GM18519 (cell line): ENCODE measurements around the gene ADAM29.
"Not testable (repeated sequence)": the region's sequence is repeated elsewhere in the genome, so short reads cannot be mapped to it uniquely, and the experiment has no call there.

Source experiments
- ATAC-seq: cut with Tn5 transposase; IDR thresholded peaks from one replicate; pipeline ENCODE4 v1.9.1; 2021; ENCODE audit warnings: mild to moderate bottlenecking, moderate library complexity; ENCODE audit not compliant: unreplicated experiment, low FRiP score

The ADAM29 gene

DNA sequence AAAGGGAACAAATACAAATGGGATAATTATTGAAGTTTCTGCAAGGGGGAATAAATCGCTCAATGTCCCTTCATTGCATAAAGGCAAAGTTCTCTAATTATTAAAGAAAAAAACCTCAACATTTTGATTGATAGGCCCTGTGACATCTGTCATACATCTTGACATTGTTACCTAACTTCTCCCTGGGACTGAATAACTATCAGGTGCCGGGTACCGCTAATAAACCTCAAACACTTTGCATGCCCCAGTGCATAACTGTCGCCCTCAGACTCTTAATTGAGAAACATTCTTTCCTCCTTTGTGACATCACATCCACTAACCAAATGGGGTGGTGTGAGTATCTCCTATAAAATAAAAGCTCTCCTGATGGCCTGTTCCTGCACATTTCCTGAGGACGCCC, at the start of gene ADAM29:
Gene ADAM29 (plus strand): TSS at position 301 of the 400 bp plus-strand sequence. CDS start 57,168 bp downstream, outside the sequence.
- ATAC-seq = no peak

DNA sequence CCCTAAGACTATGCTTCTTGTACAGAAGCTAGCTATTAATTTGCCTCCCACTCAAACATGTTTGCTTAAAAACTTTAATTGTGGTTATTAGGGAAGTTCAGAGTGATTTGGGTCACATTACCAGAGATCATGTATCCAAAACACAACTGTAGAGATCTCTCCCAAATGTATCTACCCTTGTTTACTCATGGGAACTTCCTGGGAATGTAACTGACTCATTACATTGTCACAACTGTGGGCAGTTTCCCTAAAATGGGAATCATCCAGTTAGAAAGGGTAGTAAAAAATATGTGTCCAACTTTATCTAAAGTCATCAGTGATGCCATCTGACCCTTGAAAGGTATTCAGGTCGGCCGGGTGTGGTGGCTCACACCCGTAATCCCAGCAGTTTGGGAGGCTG, 48.8 kb upstream of the ADAM29 start:
- ATAC-seq = no peak

DNA sequence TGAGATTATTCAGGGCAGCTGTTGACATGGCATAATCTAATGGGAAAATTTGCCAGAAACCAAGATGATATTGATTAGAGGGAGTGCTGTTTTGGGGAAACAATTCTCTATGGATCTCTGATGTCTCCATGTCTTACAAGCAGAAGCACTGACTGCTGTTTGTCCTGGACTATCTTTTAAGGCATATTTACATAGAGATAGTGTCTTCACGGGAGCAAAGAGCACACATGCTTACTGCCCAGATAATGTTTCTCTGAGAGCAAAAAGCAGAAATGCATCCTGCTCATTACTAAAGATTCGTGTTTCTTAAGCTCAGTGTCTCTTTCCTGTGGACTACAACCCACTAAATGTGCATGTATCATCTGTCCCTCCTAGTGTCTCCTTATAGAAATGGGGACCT, 47.8 kb upstream of the ADAM29 start:
- no peak for ATAC-seq

DNA sequence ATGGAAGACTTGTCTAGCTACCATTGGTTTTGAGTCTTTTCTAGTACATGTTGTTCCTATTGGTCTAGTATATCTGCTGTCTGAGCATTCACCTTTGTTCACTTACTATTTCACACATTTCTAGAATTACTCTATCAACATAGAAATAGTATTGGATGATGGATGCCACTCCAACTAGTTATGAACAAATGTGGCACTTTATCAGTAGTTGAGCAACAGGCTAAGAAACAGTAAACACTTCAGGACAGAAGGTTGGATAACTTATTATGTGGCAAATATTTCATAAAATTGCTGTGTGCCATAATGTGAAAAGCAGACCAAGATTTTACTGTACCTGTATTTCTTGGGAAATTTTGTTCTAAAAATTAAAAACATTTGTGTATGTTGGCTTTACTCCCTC, 46.8 kb upstream of the ADAM29 start:
- no peak for ATAC-seq

DNA sequence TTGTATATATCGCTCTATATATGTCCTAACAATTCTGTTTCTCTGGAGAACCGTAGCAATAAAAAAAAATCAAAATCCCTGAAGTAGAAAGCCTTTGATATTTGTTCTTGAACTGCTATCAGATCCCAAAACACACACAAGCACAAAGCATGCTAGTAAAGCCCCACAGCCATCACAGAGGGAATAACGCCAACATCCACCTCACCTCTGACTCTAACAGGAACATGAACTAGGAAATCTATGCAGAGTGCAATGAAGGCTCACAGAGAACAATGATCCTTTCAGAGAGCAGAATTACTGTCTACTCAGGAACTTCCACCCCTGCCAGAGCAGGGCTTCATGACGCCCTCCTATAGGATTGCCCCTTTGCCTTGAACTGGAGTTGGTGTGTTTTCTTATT, 45.0 kb upstream of the ADAM29 start:
- not testable (repeated sequence) for ATAC-seq

DNA sequence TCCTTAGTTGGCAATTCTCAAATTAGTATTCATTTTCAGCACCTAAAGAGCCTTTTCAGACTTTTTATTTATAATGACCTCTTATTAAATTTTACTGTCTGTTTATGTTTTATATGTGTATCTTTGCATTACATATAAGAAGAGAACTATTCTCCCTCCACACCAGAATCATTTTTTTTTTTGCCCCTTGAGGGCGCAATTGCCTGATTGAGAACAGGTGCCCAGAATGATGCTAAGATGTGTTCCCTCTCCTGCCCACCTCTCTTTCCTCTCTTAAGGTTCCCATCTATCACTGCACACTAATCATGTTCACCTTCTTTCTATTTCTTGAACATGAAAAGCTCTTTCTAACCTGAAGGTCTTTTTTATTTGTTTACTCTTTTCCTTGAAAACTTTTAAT, 44.2 kb upstream of the ADAM29 start:
- no peak for ATAC-seq

DNA sequence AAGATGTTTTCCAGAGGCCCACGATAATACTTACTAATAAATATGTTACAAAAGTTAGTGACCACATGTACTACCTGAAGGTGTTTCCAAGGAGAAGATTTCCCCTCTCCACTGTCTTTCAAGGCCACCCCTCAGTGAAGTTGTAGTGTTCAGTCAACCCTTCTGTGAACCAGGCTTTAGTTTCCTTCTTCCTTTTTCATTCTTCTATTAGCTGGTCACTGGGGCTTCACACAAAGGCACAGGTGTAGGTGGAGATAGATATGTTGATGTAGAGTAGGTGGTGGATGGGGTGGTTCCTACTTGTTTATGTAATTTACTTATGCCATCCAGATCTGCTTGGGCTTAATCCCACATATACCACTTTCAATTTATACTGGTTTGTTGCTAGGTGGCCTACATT, 43.3 kb upstream of the ADAM29 start:
- no peak for ATAC-seq

DNA sequence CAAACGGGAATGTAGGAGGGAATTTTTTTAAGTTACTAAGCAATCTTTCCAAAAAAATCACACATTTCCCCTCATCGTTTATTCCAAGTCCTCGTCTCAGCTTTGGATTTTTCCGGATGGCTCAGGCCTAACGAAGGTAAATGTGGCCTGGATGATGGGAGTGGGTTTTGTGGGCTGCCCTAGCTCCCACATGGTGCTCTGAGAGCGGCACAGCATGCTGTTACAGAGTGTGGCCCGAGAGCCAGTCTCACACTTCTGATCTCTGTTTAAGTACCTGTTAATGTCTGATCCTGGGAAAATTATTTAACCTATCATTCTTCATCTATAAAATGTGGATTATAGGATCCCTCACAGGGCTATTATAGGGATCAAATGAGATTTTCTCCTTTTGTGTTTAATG, 38.2 kb upstream of the ADAM29 start:
- no peak for ATAC-seq

DNA sequence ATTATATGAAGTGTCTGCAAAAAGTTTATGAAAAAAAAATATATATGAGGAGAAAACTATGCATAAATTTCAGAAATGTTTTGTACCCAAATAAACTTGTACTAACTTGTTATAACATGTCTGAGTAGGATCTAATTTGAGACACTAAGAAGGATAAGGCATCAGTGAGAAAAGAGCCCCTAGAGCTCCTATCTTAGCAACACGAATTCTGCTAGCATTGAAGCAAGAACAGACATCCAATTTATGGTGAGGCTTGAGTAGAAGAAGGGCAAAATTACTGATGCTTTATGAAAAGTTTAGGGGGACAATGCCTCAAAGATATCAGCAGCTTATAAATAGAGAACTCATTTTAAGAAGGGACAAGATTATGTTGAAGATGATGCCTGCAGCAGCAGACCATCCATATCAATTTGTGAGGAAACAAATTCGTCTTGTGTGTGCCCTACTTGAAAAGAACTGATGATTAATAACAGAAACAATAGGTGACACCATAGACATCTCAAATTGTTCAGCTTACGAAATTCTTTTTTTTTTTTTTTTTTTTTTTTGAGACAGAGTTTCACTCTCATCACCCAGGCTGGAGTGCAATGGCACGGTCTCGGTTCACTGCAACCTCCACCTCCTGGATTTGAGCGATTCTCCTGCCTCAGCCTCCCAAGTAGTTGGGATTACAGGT, 35.7 kb upstream of the ADAM29 start:
- no peak for ATAC-seq

DNA sequence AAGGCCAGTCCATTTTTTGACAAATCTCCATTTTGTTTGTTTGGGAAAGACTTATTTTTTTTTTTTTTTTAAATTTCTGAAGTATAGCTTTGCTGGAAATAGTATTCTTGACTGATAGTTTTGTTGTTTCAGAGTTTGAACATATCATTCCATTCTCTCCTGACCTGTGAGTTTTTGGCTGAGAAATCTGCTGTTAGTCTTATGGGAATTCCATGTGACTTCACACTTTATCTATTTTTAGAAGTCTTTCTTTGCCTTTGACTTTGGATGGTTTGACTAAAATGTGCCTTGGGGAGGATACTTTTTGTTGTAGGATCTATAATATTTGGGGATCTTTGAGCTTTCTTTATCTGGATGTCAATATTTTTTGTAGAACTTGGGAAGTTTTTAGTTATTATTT, 10.7 kb upstream of the ADAM29 start:
- ATAC-seq = no peak

DNA sequence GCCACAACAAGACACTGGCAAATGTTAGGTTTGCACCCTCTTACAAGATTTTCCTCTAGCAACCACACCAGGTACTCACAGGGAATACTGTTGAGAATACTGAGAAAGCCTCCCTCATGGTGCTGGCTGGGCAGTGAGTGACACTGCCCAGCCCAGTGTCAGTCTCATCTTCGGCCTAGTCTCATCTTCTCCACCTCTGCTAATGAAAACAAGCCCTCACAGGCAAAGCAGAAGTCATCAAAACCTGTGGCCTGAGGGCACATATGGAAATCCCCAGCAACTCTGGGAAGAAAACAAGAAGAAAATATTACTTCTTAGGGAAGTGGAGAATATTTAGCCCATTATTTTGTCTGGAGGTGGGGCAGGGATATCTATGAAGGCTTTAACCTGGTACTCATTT, 7.9 kb upstream of the ADAM29 start:
- ATAC-seq = no peak

DNA sequence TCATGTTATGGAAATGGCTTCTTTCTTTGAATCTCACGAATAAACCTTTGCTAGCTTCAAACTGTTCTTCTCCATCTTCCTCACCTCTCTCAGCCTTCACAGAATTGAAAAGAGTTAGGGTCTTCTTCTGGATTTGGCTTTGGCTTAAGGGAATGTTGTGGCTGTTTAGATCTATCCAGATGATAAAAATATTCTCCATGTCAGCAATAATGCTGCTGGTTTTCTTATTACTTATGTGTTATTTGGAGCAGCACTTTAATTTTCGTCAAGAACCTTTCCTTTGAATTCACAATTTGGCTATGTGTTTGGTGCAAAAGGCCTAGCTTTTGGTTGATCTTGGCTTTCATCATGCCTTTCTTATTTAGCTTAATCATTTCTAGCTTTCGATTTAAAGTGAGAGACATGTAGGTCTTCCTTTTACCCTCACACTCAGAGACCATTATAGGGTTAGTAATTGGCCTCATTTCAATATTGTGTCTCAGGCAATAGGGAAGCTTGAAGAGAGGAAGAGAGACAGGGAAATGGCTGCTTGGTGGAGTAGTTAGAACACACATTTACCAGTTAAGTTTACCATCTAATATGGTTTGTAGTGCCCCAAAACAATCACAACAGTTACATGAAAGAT, 5.1 kb upstream of the ADAM29 start:
- ATAC-seq = no peak

DNA sequence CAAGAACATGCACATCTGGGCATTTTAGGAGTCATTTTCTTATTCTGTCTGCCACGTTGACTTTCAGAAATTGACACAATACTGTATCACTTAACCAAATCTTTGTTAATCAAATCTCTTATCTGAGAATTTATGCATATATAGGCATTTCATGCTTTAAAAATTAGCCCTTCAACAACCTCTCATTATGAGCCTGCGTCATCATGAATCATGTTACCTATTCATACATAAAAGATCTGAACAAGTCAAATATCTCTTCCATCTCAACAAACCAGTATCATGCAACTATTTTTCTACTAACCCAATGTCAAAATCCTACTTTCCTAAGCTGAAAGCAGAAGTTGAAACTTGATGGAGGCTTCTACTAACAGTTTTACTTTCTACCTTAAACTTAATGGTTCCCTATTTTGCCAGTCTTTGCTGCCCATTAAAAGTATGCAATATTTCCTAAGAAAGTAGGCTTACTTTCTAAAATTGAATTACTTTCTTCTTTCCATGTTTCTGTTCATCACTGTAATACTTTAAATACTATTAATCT, 1.8 kb downstream of the ADAM29 start:
- no peak for ATAC-seq

DNA sequence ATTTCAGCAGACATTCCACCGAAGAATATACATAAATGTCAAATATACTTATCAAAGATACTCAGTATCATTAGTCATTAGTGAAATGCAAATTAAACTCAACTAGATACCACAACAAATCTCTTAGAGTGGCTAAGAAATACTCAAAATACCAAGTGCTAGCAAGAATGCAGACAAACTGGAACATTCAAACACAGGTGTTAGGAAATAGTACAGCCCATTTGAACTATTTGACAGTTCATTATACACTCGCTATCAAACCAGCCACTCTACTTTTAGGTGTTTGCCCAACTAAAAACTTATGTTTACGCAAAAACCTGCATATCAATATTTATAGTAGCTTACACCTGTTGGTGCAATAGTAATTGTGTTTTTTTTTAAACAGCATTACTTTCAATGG, 8.8 kb downstream of the ADAM29 start:
- ATAC-seq = no peak

DNA sequence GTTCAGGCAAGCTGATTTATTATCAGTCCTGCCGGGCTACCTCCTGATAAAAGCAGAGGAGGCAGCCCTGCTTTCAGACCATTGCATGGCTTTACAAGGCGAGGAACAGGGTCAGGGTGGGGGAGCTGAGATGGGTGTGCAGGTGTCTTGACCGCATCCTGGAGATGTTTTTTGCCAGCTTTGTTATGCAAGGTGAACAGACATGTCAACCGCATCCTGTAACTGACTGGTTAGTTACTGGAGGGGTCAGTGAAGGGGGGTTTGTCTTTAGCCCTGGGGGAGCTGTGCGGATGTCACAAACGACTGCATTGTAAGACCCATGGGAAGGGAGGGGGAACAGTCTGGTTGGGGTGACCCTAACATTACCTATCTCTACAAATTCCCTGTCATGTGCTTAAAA, 10.0 kb downstream of the ADAM29 start:
- no peak for ATAC-seq

DNA sequence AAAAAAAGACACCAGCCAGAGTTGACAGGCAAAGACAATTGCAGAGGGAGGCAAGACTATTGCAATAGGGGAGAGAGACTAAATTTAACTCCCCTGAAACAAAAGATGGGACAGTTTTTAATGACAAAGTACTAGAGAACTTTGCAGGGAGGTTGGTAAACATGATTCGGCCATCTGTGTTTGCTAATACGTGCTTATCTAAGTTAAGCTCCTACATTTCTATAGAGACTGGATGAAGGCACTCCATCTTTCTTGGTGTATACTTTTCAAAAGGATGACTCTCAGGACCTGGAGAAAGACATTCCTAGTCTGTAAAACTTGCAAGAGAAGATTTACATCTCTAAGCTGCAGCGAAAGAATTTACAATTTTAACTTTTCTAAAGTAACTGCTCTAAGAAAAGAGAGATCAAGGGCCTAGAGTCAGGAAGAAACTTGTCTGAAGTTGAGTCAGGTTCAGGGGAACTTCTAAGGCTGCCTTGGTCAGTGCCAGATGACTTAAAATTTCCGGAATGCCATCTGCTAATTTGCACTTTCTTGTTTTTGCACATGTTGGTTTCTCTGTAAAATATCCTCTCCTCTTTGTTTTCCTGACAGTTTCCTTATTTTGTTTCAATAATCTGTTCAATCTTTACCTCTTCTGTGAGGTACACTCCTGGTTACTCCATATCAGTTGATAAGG, 10.6 kb downstream of the ADAM29 start:
- ATAC-seq = no peak

DNA sequence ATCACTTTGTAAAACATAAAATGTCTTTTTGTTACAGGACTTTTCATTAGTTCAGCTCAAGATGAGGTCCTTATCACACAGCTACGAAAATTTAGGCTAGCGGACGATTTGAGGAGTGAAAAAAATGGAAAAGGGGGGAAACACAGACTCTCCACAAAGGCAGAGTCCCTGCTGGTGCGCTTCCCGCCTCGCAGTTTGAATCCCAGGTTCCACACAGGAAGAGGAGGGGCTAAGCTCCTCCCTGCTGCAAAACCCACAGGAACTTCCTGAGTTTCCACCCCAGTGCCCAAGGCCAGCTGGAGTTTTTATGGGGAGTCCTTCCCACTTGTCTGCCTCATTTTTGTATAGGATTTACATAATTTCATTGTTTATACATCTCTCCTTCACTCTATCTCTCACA, 11.2 kb downstream of the ADAM29 start:
- no peak for ATAC-seq

DNA sequence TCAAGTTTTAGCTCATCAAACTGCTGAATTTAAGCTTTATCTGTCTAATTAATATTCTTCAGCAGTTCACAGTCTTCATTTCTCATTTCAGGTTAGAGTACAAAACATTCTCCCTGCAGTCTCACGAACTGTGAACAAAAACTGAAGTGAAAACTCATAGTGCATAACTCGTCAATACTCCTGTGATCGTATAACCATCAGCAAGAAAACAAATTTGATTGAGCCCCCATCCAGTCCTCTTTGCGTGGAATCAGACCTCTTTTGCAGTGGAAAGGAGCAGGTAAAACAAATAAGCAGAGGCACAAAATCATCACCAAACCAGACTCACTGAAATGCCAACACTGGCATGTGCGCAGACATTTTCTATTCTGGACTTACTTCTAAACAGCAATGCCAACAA, 12.7 kb downstream of the ADAM29 start:
- no peak for ATAC-seq

DNA sequence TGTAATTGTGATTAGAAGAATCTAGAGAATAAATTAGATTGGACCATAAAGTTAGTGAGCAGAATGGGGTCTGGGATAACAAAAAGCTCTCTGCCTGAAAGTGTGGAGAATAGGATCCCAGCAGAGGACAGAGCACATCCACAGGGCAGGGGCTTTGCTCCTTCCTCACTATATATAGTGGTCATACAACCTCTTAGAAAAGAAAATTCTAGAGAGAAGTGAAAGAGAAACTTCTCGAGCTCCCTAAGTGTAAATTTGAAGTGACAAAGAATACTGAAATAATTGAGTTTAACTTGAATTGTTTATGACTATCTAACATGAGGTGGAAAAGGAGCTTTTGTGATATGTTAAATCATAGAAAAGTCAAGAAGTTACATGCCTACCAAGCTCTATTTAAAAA, 14.9 kb downstream of the ADAM29 start:
- no peak for ATAC-seq

DNA sequence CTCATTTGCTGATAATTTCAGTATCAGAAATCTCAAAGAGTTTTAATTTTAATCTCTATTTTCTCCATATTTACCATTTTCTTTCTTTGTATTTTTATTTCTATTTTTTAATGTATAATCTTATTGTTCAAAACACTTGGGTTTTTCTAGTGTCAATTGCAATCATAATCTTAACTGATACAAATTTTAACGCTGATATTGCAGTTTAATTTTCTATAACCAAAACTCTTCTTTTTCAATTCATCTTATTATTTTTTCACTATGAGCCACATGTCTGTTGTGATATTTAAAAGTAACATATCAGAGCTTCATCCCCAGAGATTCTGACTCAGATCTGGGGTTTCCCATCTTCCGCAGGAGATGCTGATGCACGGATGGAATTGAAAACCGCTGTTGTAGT, 16.2 kb downstream of the ADAM29 start:
- ATAC-seq = no peak

DNA sequence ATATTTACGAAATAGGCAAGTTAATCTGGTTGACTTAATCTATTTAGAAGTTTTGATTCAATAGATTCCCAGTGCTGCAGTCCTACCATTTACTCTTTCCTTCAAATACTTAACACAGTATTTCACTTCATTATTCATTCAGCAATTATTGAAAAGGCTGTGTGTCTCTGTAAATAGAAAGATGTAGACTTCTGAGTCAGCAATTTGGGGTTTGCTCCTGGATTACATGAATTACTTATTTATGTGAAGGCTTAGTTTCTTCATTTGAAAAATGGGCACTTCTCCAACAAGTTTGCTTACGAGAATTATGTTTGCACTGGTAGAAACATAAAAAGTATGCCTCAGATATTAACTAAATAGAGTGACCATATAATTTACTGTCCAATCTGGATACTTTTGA, 17.4 kb downstream of the ADAM29 start:
- no peak for ATAC-seq

DNA sequence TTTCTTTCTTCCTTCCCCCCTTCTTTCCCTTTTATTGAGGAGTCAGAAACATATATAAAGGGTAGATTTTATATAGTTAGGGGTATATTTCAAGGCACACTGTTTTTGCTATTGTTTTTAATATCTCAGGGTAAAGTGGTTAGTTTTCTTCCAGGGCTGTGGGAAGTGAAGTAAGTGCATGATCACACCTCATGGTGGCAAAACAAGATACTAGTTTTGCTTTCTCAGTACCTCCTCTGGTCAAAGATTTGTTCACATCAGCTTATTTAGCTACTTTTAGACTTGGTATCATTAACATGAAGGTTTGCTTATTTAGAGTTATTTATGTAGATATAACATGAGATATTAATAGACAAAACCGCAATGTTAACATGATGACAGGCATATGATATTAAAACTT, 21.8 kb downstream of the ADAM29 start:
- no peak for ATAC-seq
